NCI-H82 (cell line): ENCODE data around the gene ZSWIM3.

Experiments used
- DNase-seq: peaks from one replicate; lab custom pipeline; 2025; lab: John Stamatoyannopoulos, UW

ZSWIM3 gene

GRCh38 chr20:45909336-45909808 lies 52.0 kb downstream of the ZSWIM3 start:
- DNase-seq = no peak

- no peak for DNase-seq
Measured at GRCh38 chr20:45909817-45910669, 52.6 kb downstream of the ZSWIM3 start.

GRCh38 chr20:45910670-45911485 lies 53.5 kb downstream of the ZSWIM3 start:
- DNase-seq = peak; percentile 100

- peak; percentile 90 for DNase-seq
Measured at GRCh38 chr20:45911486-45912343, 54.3 kb downstream of the ZSWIM3 start, which contains the start of gene PLTP. Gene PLTP, minus strand, starts transcription at chr20:45912155. Its CDS starts 703 bp downstream, at chr20:45911452.

- DNase-seq = no peak
Measured at GRCh38 chr20:45912344-45912682, 54.9 kb downstream of the ZSWIM3 start.

- no peak for DNase-seq
Measured at GRCh38 chr20:45913116-45913515, 55.7 kb downstream of the ZSWIM3 start.

- DNase-seq = peak; percentile 79
Measured at GRCh38 chr20:45917790-45918141, 60.4 kb downstream of the ZSWIM3 start.

GRCh38 chr20:45918182-45918737 lies 60.8 kb downstream of the ZSWIM3 start:
- peak; percentile 27 for DNase-seq

- no peak for DNase-seq
Measured at GRCh38 chr20:45918779-45919537, 61.5 kb downstream of the ZSWIM3 start.

- peak; percentile 47 for DNase-seq
Measured at GRCh38 chr20:45919542-45920399, 62.4 kb downstream of the ZSWIM3 start.

GRCh38 chr20:45920462-45921336 lies 63.3 kb downstream of the ZSWIM3 start:
- DNase-seq = no peak

GRCh38 chr20:45921337-45922189 lies 64.1 kb downstream of the ZSWIM3 start:
- no peak for DNase-seq

GRCh38 chr20:45924391-45925261 lies 67.2 kb downstream of the ZSWIM3 start:
- DNase-seq = no peak

GRCh38 chr20:45925821-45926506 lies 68.5 kb downstream of the ZSWIM3 start:
- no peak for DNase-seq

GRCh38 chr20:45926731-45927070 lies 69.3 kb downstream of the ZSWIM3 start:
- no peak for DNase-seq

GRCh38 chr20:45927071-45927878 lies 69.9 kb downstream of the ZSWIM3 start:
- no peak for DNase-seq
